AG09319 (cell line): Measurements from ENCODE around the gene CDK3.

Experiments
- DNase-seq: peaks from one replicate; pipeline ENCODE4 v3.0.0-alpha.2; 2010; ENCODE audit warnings: low read depth; ENCODE audit errors: extremely low read depth
- CTCF ChIP-seq: IDR thresholded peaks from 2 replicates; pipeline ENCODE4 v1.5.1; 2011; ENCODE audit warnings: low read depth, mild to moderate bottlenecking, inconsistent platforms, low read length, moderate library complexity

CDK3 gene

DNA sequence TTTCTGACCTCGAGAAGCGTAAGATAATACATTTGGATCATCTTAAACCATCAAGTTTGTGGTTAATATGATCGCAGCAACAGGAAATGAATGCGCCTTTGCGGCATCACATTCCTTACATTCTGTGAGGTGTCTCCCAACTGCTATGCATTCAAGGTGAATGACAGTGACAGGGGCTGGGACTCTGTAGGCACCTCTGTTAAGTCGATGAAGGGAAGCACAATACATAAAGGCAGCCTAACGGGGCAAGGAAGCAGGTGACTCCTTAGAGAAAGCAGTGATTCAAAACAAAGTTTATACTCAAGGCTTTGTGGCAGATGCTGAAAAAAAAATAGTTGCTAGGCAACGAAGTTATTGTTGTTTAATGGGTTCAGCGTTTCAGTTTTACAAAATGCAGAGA, 48.1 kb downstream of the CDK3 start:
- DNase-seq, result no peak
- TF ChIP-seq CTCF, result no peak

DNA sequence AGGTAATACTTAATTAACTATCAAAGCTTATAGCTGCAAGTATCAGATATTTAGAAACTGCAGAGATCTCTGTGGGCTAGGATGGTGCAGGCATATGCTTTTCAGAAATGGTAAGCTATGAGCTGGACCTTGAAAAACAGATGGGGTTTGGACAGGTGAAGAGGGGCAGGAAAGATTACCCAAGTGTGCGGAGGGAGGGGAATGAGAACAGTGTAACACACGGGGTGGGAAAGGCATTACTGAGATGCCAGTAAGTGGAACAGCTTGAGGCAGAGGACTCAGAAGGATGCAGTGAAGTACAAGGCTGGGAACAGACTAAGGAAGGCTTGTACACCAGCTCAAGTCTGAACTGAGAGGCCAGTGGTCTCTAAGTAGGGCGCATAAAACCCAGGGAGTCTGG, 48.6 kb downstream of the CDK3 start:
- TF ChIP-seq CTCF, result no peak
- no peak for DNase-seq

DNA sequence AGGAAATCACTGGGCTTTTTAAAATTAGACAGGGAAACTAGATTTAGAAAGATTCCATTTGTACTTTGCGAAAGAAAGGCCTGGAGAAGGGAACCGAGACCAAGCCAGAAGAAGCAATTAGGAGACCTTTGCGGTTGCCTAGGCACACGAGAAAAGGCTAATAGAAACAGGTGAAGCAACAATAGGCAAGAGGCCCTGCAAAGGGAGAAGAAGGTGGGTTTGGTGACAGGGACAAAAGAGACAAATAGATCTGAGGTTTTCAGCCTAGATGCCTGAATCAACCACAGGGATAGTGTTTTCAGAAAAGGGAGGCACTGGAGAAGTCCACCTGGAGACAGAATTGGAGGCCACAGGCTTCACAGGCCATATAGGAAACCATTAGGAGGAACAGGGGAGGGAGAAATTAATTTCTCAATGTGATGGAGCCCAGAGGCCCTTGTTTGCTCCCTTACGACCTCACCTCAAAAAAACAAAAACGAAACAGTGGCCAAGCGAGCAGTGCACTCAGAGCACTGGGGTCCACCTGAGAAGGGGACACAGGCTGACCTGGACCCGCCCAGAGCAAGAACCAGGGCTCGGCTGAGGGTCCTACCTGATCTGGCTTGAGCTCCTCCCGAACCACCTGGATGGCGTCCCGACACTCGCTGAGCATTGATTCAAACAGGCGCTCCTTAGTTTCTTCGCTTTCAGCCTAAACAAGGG, 49.3 kb downstream of the CDK3 start:
- TF ChIP-seq CTCF, result no peak
- DNase-seq, result no peak

DNA sequence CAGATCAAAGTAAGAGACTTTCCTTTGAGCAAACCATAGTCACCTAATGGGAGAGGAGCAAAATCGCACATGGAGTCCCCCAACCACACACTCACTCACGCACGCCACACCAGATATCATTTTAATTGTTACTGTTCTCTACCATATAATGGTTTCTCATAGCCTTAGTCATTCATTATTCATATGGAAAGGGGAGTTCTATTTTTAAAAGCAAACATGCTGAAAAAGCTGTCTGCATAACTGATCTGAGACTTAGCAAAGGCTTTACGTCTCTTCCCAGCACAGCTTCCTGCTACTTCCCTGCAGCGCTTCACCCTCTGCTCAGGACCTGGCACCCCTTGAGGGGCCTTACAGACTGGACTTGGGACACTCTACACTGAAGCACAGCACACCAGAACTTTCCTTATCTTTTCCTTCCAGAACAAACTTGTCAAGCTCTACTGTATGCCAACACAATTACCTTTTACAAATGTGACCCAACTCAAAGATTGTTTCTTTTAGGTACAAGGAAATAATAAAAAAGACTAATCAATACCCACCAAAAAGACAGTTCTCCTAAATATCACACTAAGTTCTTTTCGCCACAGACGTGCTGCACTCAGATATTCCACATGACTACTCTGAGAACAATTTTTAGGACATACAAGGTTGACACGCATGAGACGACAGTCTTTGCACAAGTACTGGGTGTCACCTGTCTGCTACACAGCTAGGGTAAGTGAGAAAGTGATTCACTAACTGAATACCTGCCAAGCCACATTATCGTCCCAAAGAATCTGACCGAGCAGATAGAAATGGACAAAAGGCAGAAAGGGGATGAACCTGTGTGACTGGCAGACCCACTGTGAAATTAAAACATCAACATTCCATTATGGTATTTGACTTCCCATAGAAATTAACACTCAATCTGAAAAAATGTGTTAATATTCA, 50.1 kb downstream of the CDK3 start:
- no peak for TF ChIP-seq CTCF
- DNase-seq, result no peak

- no peak for TF ChIP-seq CTCF
- DNase-seq, result no peak
Observed at GRCh38 chr17:76051561-76051960, 50.9 kb downstream of the CDK3 start.

GRCh38 chr17:76053246-76054111, 52.8 kb downstream of the CDK3 start:
- no peak for TF ChIP-seq CTCF
- no peak for DNase-seq
